Measurements from ENCODE around the gene TMOD1. TPM values are rescaled to one million over a fixed set of nuclear protein-coding genes. Genes with fewer than 3 reads are reported as not detected.

Gene TMOD1
- total and polyA plus RNA-seq, 2 of the 8 experiments (the other 6 are each of a cell fraction or from before 2014, with no cell fraction given), result 0.17 to 0.88 TPM

DNA sequence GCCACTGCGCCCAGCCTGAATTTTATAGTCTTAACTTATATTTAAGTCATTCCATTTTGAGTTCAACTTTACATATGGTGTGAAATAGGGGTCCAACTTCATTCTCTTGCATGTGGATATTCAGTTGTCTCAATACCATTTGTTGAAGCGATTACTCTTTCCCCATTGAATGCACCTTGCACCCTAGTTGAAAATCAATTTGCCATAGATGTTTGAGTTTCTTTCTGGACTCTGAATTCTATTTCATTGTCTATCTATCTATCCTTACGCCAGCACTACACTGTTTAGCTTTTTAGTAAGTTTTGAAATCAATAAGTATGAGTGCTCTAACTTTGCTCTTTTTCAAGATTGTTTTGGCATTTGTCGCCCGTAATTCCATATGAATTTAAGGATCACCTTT lies 49.8 kb downstream of the TMOD1 start:
- Histone ChIP-seq H4K20me1 (replicated peaks in 1 of 2; ENCODE audit: control insufficient read depth in 1 of 2, insufficient read depth in 2 of 2, low read length in 2 of 2) (no peaks in the 10 kb centered on the region), H3K36me3 (ENCODE audit: control insufficient read depth in 2 of 4, insufficient read depth in 4 of 4, low read length in 3 of 4) (no peaks in the 10 kb centered on the region), H4K8ac (ENCODE audit: extremely low read depth, insufficient read depth, low read length) (no peak overlapping the region), H3K4me1 (replicated peaks in 1 of 4; ENCODE audit: control insufficient read depth in 3 of 4, insufficient read depth in 4 of 4, low read length in 3 of 4) (no peaks in the 10 kb centered on the region), H3K23ac (ENCODE audit: insufficient read length) (no peak overlapping the region), H2AK5ac (ENCODE audit: low read depth, low read length) (no peak overlapping the region), H2BK120ac (replicated peaks; ENCODE audit: low read depth, low read length) (no peak overlapping the region), H3K79me2 (ENCODE audit: control insufficient read depth in 1 of 2, insufficient read depth in 2 of 2, low read length in 2 of 2) (no peaks in the 10 kb centered on the region), H3K18ac (ENCODE audit: extremely low read depth, low read length) (no peak overlapping the region), H4K5ac (ENCODE audit: insufficient read length, low read depth, low read length) (no peak overlapping the region), H3K23me2 (ENCODE audit: low read depth, low read length) (no peaks in the 10 kb centered on the region), H3K4me2 (ENCODE audit: insufficient read depth in 1 of 2, low read depth in 2 of 2, low read length in 2 of 2) (no peak overlapping the region), H2BK5ac (ENCODE audit: low read depth, low read length) (no peak overlapping the region), H2BK12ac (ENCODE audit: low read depth, low read length) (no peak overlapping the region), H3K79me1 (ENCODE audit: low read depth, low read length) (no peaks in the 10 kb centered on the region), H3K14ac (ENCODE audit: insufficient read length) (no peak overlapping the region), H2BK15ac (ENCODE audit: low read length) (no peak overlapping the region), H3K9ac (replicated peaks in 1 of 4; ENCODE audit: extremely low read depth in 1 of 4, low read depth in 3 of 4, low read length in 3 of 4) (no peak overlapping the region), H3K27ac (ENCODE audit: low read depth, low read length) (no peak overlapping the region), H3K9me3 (ENCODE audit: insufficient read depth in 2 of 2, low read depth in 1 of 2, low read length in 1 of 2) (no peaks in the 10 kb centered on the region), H3K4me3 (ENCODE audit: extremely low read depth in 1 of 4, insufficient read depth in 2 of 4, low read depth in 3 of 4, low read length in 4 of 4) (no peak overlapping the region), H3K27me3 (replicated peaks in 1 of 4; ENCODE audit: control insufficient read depth in 3 of 4, extremely low read depth in 1 of 4, insufficient read depth in 3 of 4, low read length in 3 of 4) (no peaks in the 10 kb centered on the region), H3K56ac (replicated peaks; ENCODE audit: insufficient read length, low read depth, low read length) (no peak overlapping the region), H3K4ac (replicated peaks; ENCODE audit: insufficient read length, low read depth, low read length) (no peak overlapping the region), H4K91ac (replicated peaks; ENCODE audit: insufficient read length, low read length) (no peak overlapping the region), H2BK20ac (ENCODE audit: low read length) (no peak overlapping the region), H2AFZ (ENCODE audit: low read length) (no peak overlapping the region)
- FAIRE-seq (no peak), DNase-seq (ENCODE audit: low read depth in 1 of 2, low spot score in 2 of 2) (no peak)
- 88% methylated on average over 5 of the region's 5 CpGs; no CpG with 5 or more reads in 1 of the 2 experiments for WGBS, 2 experiments (ENCODE audit: extremely low coverage in 1 of 2, insufficient coverage in 1 of 2, insufficient read length in 1 of 2, insufficient replicate concordance in 2 of 2, low coverage in 1 of 2, low lambda C conversion rate in 2 of 2, missing lambda C conversion rate in 1 of 2)
- ChIA-PET POLR2A (ENCODE audit: partially characterized antibody) (no interaction called here), CTCF (ENCODE audit: partially characterized antibody) (interaction anchor here (1.2 kb wide), 1 partner anchor 83 kb away, joined by 4 read pairs; no protein-coding TSS in a partner anchor)
- TF ChIP-seq JUND (IDR thresholded peaks at IDR 0.05; ENCODE audit: low read length) (no peak), SP4 (IDR thresholded peaks at IDR 0.05; ENCODE audit: low read length) (no peak)

Data from H1 (cell line).